ENCODE measurements around the gene OR2H2. TPM values are rescaled to one million over a fixed set of nuclear protein-coding genes. Genes with fewer than 3 reads are reported as not detected.

Gene OR2H2
- total RNA-seq, 1 donor from 2014 or later: not detected

- FAIRE-seq: no peak
Measured at GRCh38 chr6:29561606-29562181, 23.2 kb upstream of the OR2H2 start.

GRCh38 chr6:29563435-29563965 lies 21.4 kb upstream of the OR2H2 start:
- Histone ChIP-seq H3K4me3 (ENCODE audit: low read depth, low read length) (no peak overlapping the region), H3K27me3 (ENCODE audit: control insufficient read depth, insufficient read depth, low read length) (peaks cover 4% of the 10 kb centered on the region), H3K36me3 (ENCODE audit: control insufficient read depth, insufficient read depth, low read length) (no peaks in the 10 kb centered on the region)
- DNase-seq (ENCODE audit: low read depth) (no peak), FAIRE-seq (no peak)
- TF ChIP-seq, protein P1, sequence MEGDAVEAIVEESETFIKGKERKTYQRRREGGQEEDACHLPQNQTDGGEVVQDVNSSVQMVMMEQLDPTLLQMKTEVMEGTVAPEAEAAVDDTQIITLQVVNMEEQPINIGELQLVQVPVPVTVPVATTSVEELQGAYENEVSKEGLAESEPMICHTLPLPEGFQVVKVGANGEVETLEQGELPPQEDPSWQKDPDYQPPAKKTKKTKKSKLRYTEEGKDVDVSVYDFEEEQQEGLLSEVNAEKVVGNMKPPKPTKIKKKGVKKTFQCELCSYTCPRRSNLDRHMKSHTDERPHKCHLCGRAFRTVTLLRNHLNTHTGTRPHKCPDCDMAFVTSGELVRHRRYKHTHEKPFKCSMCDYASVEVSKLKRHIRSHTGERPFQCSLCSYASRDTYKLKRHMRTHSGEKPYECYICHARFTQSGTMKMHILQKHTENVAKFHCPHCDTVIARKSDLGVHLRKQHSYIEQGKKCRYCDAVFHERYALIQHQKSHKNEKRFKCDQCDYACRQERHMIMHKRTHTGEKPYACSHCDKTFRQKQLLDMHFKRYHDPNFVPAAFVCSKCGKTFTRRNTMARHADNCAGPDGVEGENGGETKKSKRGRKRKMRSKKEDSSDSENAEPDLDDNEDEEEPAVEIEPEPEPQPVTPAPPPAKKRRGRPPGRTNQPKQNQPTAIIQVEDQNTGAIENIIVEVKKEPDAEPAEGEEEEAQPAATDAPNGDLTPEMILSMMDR (IDR thresholded peaks at IDR 0.05; ENCODE audit: insufficient read depth, low read length, severe bottlenecking): no peak

More at GRCh38 chr6:29561606-29562181, 23.2 kb upstream of the OR2H2 start:
- TF ChIP-seq, protein P1 (IDR thresholded peaks at IDR 0.05; ENCODE audit: insufficient read depth, low read length, severe bottlenecking): no peak
- H3K36me3 ChIP-seq (ENCODE audit: control insufficient read depth, insufficient read depth, low read length): no peaks in the 10 kb centered on the region
- DNase-seq (ENCODE audit: low read depth): no peak
- no peak overlapping the region for H3K4me3 ChIP-seq (ENCODE audit: low read depth, low read length)
- peaks cover 4% of the 10 kb centered on the region for H3K27me3 ChIP-seq (ENCODE audit: control insufficient read depth, insufficient read depth, low read length)

DNA sequence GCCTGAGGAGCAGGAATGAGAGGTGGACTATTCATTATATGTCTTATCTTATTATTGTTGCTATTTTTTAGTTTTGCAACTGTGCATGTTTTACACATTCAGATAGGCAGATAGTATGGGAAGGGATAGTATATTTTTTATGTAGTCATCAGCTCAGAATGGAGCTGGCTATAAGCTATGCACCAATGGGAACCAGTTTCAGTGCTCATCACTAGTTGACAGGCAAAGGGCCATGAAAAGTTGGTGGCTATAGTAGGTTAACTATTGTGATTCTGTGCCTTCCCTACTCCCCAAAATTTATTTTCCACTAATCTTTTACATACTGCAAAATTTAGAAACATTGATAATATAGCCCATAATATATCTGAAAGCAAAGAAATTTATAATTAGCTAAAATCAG lies 20.0 kb upstream of the OR2H2 start:
- H3K36me3 ChIP-seq (ENCODE audit: control insufficient read depth, insufficient read depth, low read length): no peaks in the 10 kb centered on the region
- TF ChIP-seq, protein P1 (IDR thresholded peaks at IDR 0.05; ENCODE audit: insufficient read depth, low read length, severe bottlenecking): no peak
- peaks cover 3% of the 10 kb centered on the region for H3K27me3 ChIP-seq (ENCODE audit: control insufficient read depth, insufficient read depth, low read length)
- DNase-seq (ENCODE audit: low read depth): peak; percentile 5
- FAIRE-seq: no peak
- no peak overlapping the region for H3K4me3 ChIP-seq (ENCODE audit: low read depth, low read length)

- DNase-seq (ENCODE audit: low read depth) (no peak), FAIRE-seq (no peak)
- Histone ChIP-seq H3K36me3 (ENCODE audit: control insufficient read depth, insufficient read depth, low read length) (no peaks in the 10 kb centered on the region), H3K4me3 (ENCODE audit: low read depth, low read length) (no peak overlapping the region), H3K27me3 (ENCODE audit: control insufficient read depth, insufficient read depth, low read length) (no peaks in the 10 kb centered on the region)
- TF ChIP-seq, protein P1 (IDR thresholded peaks at IDR 0.05; ENCODE audit: insufficient read depth, low read length, severe bottlenecking): no peak
Measured at GRCh38 chr6:29566856-29567255, 18.1 kb upstream of the OR2H2 start.

DNA sequence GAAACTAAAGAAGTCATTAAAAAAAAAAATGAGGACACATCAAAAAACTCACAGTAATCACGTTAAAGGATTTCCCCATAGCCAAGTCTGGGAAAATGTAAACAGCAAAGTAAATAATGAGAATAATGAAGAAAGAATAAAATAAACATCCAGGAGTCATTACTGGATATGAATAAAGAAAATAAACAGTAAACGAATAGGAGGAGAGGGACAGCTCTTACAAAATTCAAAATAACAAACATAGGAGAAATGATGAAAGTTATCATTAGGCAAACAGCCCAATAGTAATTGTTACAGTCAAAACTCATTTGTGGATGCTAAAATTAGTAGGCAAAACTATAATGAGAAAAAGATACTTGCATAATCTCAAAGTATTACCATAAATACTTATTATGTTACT lies 17.4 kb upstream of the OR2H2 start:
- Histone ChIP-seq H3K27me3 (ENCODE audit: control insufficient read depth, insufficient read depth, low read length) (no peaks in the 10 kb centered on the region), H3K4me3 (ENCODE audit: low read depth, low read length) (no peak overlapping the region), H3K36me3 (ENCODE audit: control insufficient read depth, insufficient read depth, low read length) (no peaks in the 10 kb centered on the region)
- TF ChIP-seq, protein P1 (IDR thresholded peaks at IDR 0.05; ENCODE audit: insufficient read depth, low read length, severe bottlenecking): no peak
- no peak for DNase-seq (ENCODE audit: low read depth)
- FAIRE-seq: no peak

- Histone ChIP-seq H3K4me3 (ENCODE audit: low read depth, low read length) (no peak overlapping the region), H3K27me3 (ENCODE audit: control insufficient read depth, insufficient read depth, low read length) (no peaks in the 10 kb centered on the region), H3K36me3 (ENCODE audit: control insufficient read depth, insufficient read depth, low read length) (no peaks in the 10 kb centered on the region)
- DNase-seq (ENCODE audit: low read depth) (no peak), FAIRE-seq (no peak)
- TF ChIP-seq, protein P1 (IDR thresholded peaks at IDR 0.05; ENCODE audit: insufficient read depth, low read length, severe bottlenecking): no peak
Measured at GRCh38 chr6:29567991-29568390, 16.9 kb upstream of the OR2H2 start.

All from bronchial epithelial cell (primary cell).